Endothelial cell of umbilical vein (primary cell): ENCODE data around the gene SLC7A7. TPM values are rescaled to one million over a fixed set of nuclear protein-coding genes. Genes with fewer than 3 reads are reported as not detected.

Source experiments
- BruUV-seq: library from RNA; stranded (reverse); fragments of 400-500 nt; replicated peaks from 2 replicates; lab custom pipeline; 2021; lab: Mats Ljungman, UMichigan
- CTCF ChIA-PET: fragments of 300-600, 350-600 bp; sonication (Branson Sonifier 250); formaldehyde crosslinking; loops from one replicate; lab custom pipeline; 2021; ENCODE audit warnings: antibody characterized with exemption, inconsistent platforms; lab: Charles Lee
- POLR2A ChIA-PET: fragments of 300-600, 350-600 bp; sonication (Branson Sonifier 250); formaldehyde crosslinking; loops from one replicate; lab custom pipeline; 2021; ENCODE audit warnings: antibody characterized with exemption, inconsistent platforms; lab: Charles Lee
- DNase-seq: peaks from one replicate; pipeline ENCODE4 v3.0.0-alpha.2; 2011; ENCODE audit warnings: low read depth, low spot score
- FAIRE-seq: peaks from 2 replicates; lab custom pipeline; 2011; peaks lifted over from hg19 to GRCh38; lab: Jason Lieb, UNC
- H2AFZ ChIP-seq: 2 replicates; pipeline ENCODE4 v1.6.0; 2012; ENCODE audit warnings: low read depth, low read length, control low read depth, inconsistent platforms
- H3K27ac ChIP-seq: 2 replicates; pipeline ENCODE4 v1.5.1; 2011; ENCODE audit warnings: low read depth, mild to moderate bottlenecking, control low read depth, low read length, moderate library complexity; ENCODE audit not compliant: insufficient read depth
- H3K27me3 ChIP-seq, 2 experiments: 2 replicates each; pipeline versions ENCODE4 v1.6.0 to v1.6.1; 2011; ENCODE audit warnings: low read length in 2 of 2, mixed read lengths in 1 of 2; ENCODE audit not compliant: control insufficient read depth in 2 of 2, insufficient read depth in 2 of 2
- H3K36me3 ChIP-seq, 2 experiments: 2 replicates in 1 of 2; 3 replicates in 1 of 2; pipeline ENCODE4 v1.5.1; 2011; ENCODE audit warnings: low read length in 2 of 2, mild to moderate bottlenecking in 1 of 2, moderate library complexity in 1 of 2; ENCODE audit not compliant: control insufficient read depth in 2 of 2, insufficient read depth in 2 of 2; ENCODE audit errors: extremely low read depth in 1 of 2
- H3K4me1 ChIP-seq: 3 replicates; pipeline ENCODE4 v1.5.1; 2011; ENCODE audit warnings: mild to moderate bottlenecking, low read length; ENCODE audit not compliant: control insufficient read depth, insufficient read depth; ENCODE audit errors: extremely low read depth
- H3K4me2 ChIP-seq: 2 replicates; pipeline ENCODE4 v1.6.1; 2011; ENCODE audit warnings: low read length, control low read depth, mixed read lengths; ENCODE audit not compliant: insufficient read depth
- H3K4me3 ChIP-seq, 3 experiments: fragments of 200-600 bp in 1 of 3; sonication (generic), shearing (Covaris generic) in 1 of 3; replicated peaks in 1 of 3; 2 replicates each; pipeline ENCODE4 v1.5.1; 2011 to 2016; ENCODE audit warnings: control low read depth in 3 of 3, low read length in 3 of 3, mild to moderate bottlenecking in 2 of 3, inconsistent platforms in 1 of 3, low read depth in 1 of 3, moderate library complexity in 1 of 3; ENCODE audit not compliant: insufficient read depth in 1 of 3
- H3K79me2 ChIP-seq: 2 replicates; pipeline ENCODE4 v1.6.0; 2012; ENCODE audit warnings: low read length, inconsistent platforms; ENCODE audit not compliant: control insufficient read depth, insufficient read depth
- H3K9ac ChIP-seq: replicated peaks from 2 replicates; pipeline ENCODE3; 2011; ENCODE audit warnings: low read length, control low read depth; ENCODE audit not compliant: insufficient read depth; ENCODE audit errors: extremely low read depth
- H3K9me1 ChIP-seq: replicated peaks from 3 replicates; pipeline ENCODE4 v1.6.0; 2011; ENCODE audit warnings: mild to moderate bottlenecking, low read length; ENCODE audit not compliant: control insufficient read depth, insufficient read depth; ENCODE audit errors: extremely low read depth
- H3K9me3 ChIP-seq: replicated peaks from 2 replicates; pipeline ENCODE4 v1.5.1; 2012; ENCODE audit warnings: low read length, inconsistent platforms; ENCODE audit not compliant: control insufficient read depth, insufficient read depth
- H4K20me1 ChIP-seq: replicated peaks from 2 replicates; pipeline ENCODE3; 2011; ENCODE audit warnings: mild to moderate bottlenecking, low read length; ENCODE audit not compliant: control insufficient read depth, insufficient read depth; ENCODE audit errors: extremely low read depth
- CTCF ChIP-seq, 2 donors: IDR thresholded peaks; 1 replicate in 1 of 2; 2 replicates in 1 of 2; pipeline ENCODE4 v1.5.1; 2011; ENCODE audit warnings: low read length in 2 of 2, mild to moderate bottlenecking in 2 of 2, moderate library complexity in 2 of 2, control low read depth in 1 of 2, inconsistent platforms in 1 of 2, low read depth in 1 of 2; ENCODE audit not compliant: insufficient read depth in 1 of 2; ENCODE audit errors: extremely low read depth in 1 of 2
- EZH2 ChIP-seq: IDR thresholded peaks from 2 replicates; pipeline ENCODE4 v1.6.1; 2012; ENCODE audit warnings: borderline replicate concordance, low read depth, mild to moderate bottlenecking, moderate library complexity, low read length, inconsistent platforms; ENCODE audit not compliant: severe bottlenecking
- FOS ChIP-seq: IDR thresholded peaks from 2 replicates; pipeline ENCODE4 v1.6.1; 2011; ENCODE audit warnings: mild to moderate bottlenecking, low read length, moderate library complexity, borderline replicate concordance; ENCODE audit not compliant: insufficient read depth
- GATA2 ChIP-seq: IDR thresholded peaks from 2 replicates; pipeline ENCODE4 v1.7.0; 2011; ENCODE audit warnings: low read depth, mild to moderate bottlenecking, moderate library complexity, mixed read lengths, low read length; ENCODE audit not compliant: insufficient read length, insufficient read depth
- JUN ChIP-seq: IDR thresholded peaks from 2 replicates; pipeline ENCODE4 v1.6.1; 2011; ENCODE audit warnings: borderline replicate concordance, low read depth; ENCODE audit not compliant: insufficient read length, insufficient read depth
- MYC ChIP-seq: IDR thresholded peaks from one replicate; pipeline ENCODE4 v1.6.1; 2011; ENCODE audit warnings: mild to moderate bottlenecking, low read depth, low read length
- POLR2A ChIP-seq: IDR thresholded peaks from 2 replicates; pipeline ENCODE4 v1.6.1; 2012; ENCODE audit warnings: low read depth, mild to moderate bottlenecking, control low read depth, low read length
- POLR2AphosphoS5 ChIP-seq: IDR thresholded peaks from 2 replicates; pipeline ENCODE4 v1.6.1; 2012; ENCODE audit warnings: low read depth, mild to moderate bottlenecking, control low read depth, low read length, moderate library complexity; ENCODE audit not compliant: insufficient read depth
- dilution Hi-C: fragments of 300-500 bp; cut with MboI; formaldehyde crosslinking; loops from one replicate; pipeline ENCODE4 v1.15.0; 2019; ENCODE audit warnings: low sequenced_read_pairs; ENCODE audit not compliant: extremely low pct_ligation_motif_present
- intact Hi-C: fragments of 100-400 bp; cut with micrococcal nuclease; formaldehyde crosslinking; loops from one replicate; pipeline ENCODE4 v1.10.0; 2022
- polyA plus RNA-seq, 4 experiments: library from polyadenylated mRNA; depleted of rRNA in 3 of 4; stranded (reverse) in 3 of 4; unstranded in 1 of 4; fragments of >200 nt; gene quantifications; 2 replicates each; pipeline versions ENCODE4 v1.2.1 to v1.2.3, GENCODE V29; 2011 to 2012; ENCODE audit warnings: missing spikeins in 1 of 4
- total RNA-seq: library from RNA; stranded (reverse); gene quantifications from 2 replicates; pipeline ENCODE4 v1.2.3, GENCODE V29; 2021
- TF ChIP-seq, protein P1 (sequence below): IDR thresholded peaks from 2 replicates; pipeline ENCODE4 v1.6.1; 2011; ENCODE audit not compliant: insufficient read depth, insufficient read length

Gene SLC7A7
- total and polyA plus RNA-seq, 2 donors (not counting 3 experiments of a cell fraction or from before 2014, with no cell fraction given), result 22.5 to 94.0 TPM

DNA sequence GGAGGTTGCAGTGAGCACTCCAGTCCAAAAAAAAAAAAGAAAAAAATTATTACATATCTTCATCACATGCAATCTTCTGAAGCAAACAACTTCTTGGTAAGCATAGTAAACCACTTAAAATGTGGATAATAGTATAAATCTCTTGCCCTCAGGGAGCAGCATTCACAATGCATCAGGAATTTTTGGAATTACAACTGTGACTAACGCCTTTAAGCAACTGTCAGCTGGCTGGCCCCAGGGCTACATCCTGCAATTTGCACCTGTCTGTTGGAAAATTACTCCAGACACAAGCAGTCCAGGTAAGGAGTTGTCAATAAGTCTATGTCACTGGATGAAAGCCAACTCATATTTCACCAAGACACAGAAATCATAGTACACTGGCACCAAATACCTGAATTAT lies 5.5 kb upstream of the SLC7A7 start:
- H3K36me3 ChIP-seq, result no peaks in the 10 kb centered on the region
- DNase-seq (no peak), FAIRE-seq (no peak)
- no peak overlapping the region for H3K9ac ChIP-seq
- intact Hi-C loops, result loop anchor here (10.0 kb wide), 1 partner anchor 234 kb away; the partner anchor contains the start of gene CDH24
- no TSS peak for BruUV-seq
- dilution Hi-C loops, result no loop called here
- no peak overlapping the region for H2AFZ ChIP-seq
- TF ChIP-seq CTCF (IDR thresholded peaks at IDR 0.05; ENCODE audit: extremely low read depth in 1 of 2, insufficient read depth in 1 of 2, low read depth in 1 of 2, low read length in 2 of 2) (no peak), JUN (no peak), MYC (no peak), FOS (no peak), EZH2 (no peak), GATA2 (no peak), POLR2AphosphoS5 (no peak), POLR2A (no peak)
- TF ChIP-seq, protein P1, sequence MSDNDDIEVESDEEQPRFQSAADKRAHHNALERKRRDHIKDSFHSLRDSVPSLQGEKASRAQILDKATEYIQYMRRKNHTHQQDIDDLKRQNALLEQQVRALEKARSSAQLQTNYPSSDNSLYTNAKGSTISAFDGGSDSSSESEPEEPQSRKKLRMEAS, result no peak
- ChIA-PET POLR2A (no interaction called here), CTCF (interaction anchor here (1.0 to 6.9 kb wide), 5 partner anchors 31 to 261 kb away, joined by 3 to 313 read pairs (median 63); no protein-coding TSS in a partner anchor)
- H3K4me3 ChIP-seq, result no peak overlapping the region
- H3K9me3 ChIP-seq, result no peaks in the 10 kb centered on the region
- no peaks in the 10 kb centered on the region for H3K9me1 ChIP-seq
- H3K27me3 ChIP-seq, result no peaks in the 10 kb centered on the region
- no peak overlapping the region for H3K4me2 ChIP-seq
- H4K20me1 ChIP-seq, result no peaks in the 10 kb centered on the region
- H3K27ac ChIP-seq, result no peak overlapping the region
- peaks cover 52% of the 10 kb centered on the region for H3K4me1 ChIP-seq
- no peaks in the 10 kb centered on the region for H3K79me2 ChIP-seq
